Neural progenitor cell (in vitro differentiated cells): ENCODE measurements around the gene PKHD1. TPM values are rescaled to one million over a fixed set of nuclear protein-coding genes. Genes with fewer than 3 reads are reported as not detected.

Experiments used
- DNase-seq: peaks from one replicate; pipeline ENCODE4 v3.0.0-alpha.2; 2016; ENCODE audit warnings: low spot score
- H2AFZ ChIP-seq: fragments of 200-600 bp; sonication (generic); replicated peaks from 2 replicates; pipeline ENCODE4 v1.6.1; 2016; ENCODE audit warnings: antibody characterized with exemption
- H3F3A ChIP-seq: fragments of 200-600 bp; sonication (generic); 2 replicates; pipeline ENCODE4 v1.6.1; 2016; ENCODE audit warnings: antibody characterized with exemption, low read depth
- H3K27ac ChIP-seq: fragments of 200-600 bp; sonication (generic); 2 replicates; pipeline ENCODE4 v1.5.1; 2016; ENCODE audit warnings: mild to moderate bottlenecking
- H3K27me3 ChIP-seq: fragments of 200-600 bp; sonication (generic); 2 replicates; pipeline ENCODE4 v1.6.1; 2016; ENCODE audit warnings: mild to moderate bottlenecking, moderate library complexity
- H3K36me3 ChIP-seq: fragments of 200-600 bp; sonication (generic); 2 replicates; pipeline ENCODE4 v1.5.1; 2016
- H3K4me1 ChIP-seq: fragments of 200-600 bp; sonication (generic); 2 replicates; pipeline ENCODE4 v1.6.1; 2016; ENCODE audit warnings: mixed run types
- H3K4me2 ChIP-seq: fragments of 200-600 bp; sonication (generic); 2 replicates; pipeline ENCODE4 v1.6.1; 2016
- H3K4me3 ChIP-seq: fragments of 200-600 bp; sonication (generic); 2 replicates; pipeline ENCODE4 v1.5.1; 2016
- H3K79me2 ChIP-seq: fragments of 200-600 bp; sonication (generic); 2 replicates; pipeline ENCODE4 v1.6.1; 2016; ENCODE audit warnings: low read depth
- H3K9ac ChIP-seq: fragments of 200-600 bp; sonication (generic); 2 replicates; pipeline ENCODE4 v1.6.1; 2016
- H3K9me3 ChIP-seq: fragments of 200-600 bp; sonication (generic); 2 replicates; pipeline ENCODE4 v1.5.1; 2016; ENCODE audit warnings: low read depth
- H4K20me1 ChIP-seq: fragments of 200-600 bp; sonication (generic); 2 replicates; pipeline ENCODE4 v1.6.1; 2016; ENCODE audit warnings: low read depth
- H3K27ac Mint-ChIP-seq: 3 replicates; pipeline ENCODE4 v1.8.0; 2021; ENCODE audit warnings: mixed read lengths
- H3K27me3 Mint-ChIP-seq: 2 replicates; pipeline ENCODE4 v1.8.0; 2022; ENCODE audit warnings: low read depth, mild to moderate bottlenecking, inconsistent platforms, moderate library complexity, mixed read lengths; ENCODE audit not compliant: insufficient read depth
- H3K36me3 Mint-ChIP-seq: 3 replicates; pipeline ENCODE4 v1.8.0; 2021; ENCODE audit warnings: mixed read lengths
- H3K4me1 Mint-ChIP-seq: 3 replicates; pipeline ENCODE4 v1.8.0; 2021; ENCODE audit warnings: mixed read lengths
- H3K4me3 Mint-ChIP-seq: 3 replicates; pipeline ENCODE4 v1.8.0; 2021; ENCODE audit warnings: mild to moderate bottlenecking, moderate library complexity, mixed read lengths
- H3K9me3 Mint-ChIP-seq: 3 replicates; pipeline ENCODE4 v1.8.0; 2020; ENCODE audit warnings: mixed read lengths
- CTCF ChIP-seq: fragments of 200-600 bp; sonication (generic); IDR thresholded peaks from 2 replicates; pipeline ENCODE4 v1.5.1; 2017; ENCODE audit warnings: antibody characterized with exemption, mild to moderate bottlenecking
- EZH2 ChIP-seq: fragments of 200-600 bp; sonication (generic); IDR thresholded peaks from 2 replicates; pipeline ENCODE4 v1.6.1; 2017; ENCODE audit warnings: antibody characterized with exemption, mild to moderate bottlenecking, moderate library complexity
- EZH2phosphoT487 ChIP-seq: fragments of 200-600 bp; sonication (generic); IDR thresholded peaks from 2 replicates; pipeline ENCODE4 v1.6.1; 2017; ENCODE audit warnings: antibody characterized with exemption
- total RNA-seq: library from RNA; depleted of rRNA; stranded (reverse); fragments of >200 nt; gene quantifications from 2 replicates; pipeline ENCODE4 v1.2.3, GENCODE V29; 2015; ENCODE audit warnings: low replicate concordance

Gene PKHD1
- total RNA-seq, 1 donor from 2014 or later, result 0.04 TPM

GRCh38 chr6:52104979-52105378 lies 17.6 kb upstream of the PKHD1 start:
- no peak overlapping the region for H2AFZ ChIP-seq

GRCh38 chr6:52103623-52104022 lies 16.2 kb upstream of the PKHD1 start:
- Mint-ChIP-seq H3K4me3 (no peak overlapping the region), H3K27ac (no peak overlapping the region), H3K36me3 (no peaks in the 10 kb centered on the region), H3K4me1 (peaks cover 13% of the 10 kb centered on the region), H3K27me3 (peaks cover 4% of the 10 kb centered on the region), H3K9me3 (no peaks in the 10 kb centered on the region)
- H3K79me2 ChIP-seq, result no peaks in the 10 kb centered on the region
- H3K9me3 ChIP-seq, result no peaks in the 10 kb centered on the region
- H3F3A ChIP-seq, result no peaks in the 10 kb centered on the region
- no peak overlapping the region for H3K4me3 ChIP-seq
- DNase-seq, result no peak
- no peak overlapping the region for H3K4me2 ChIP-seq
- H2AFZ ChIP-seq, result no peak overlapping the region
- TF ChIP-seq CTCF (no peak), EZH2 (no peak), EZH2phosphoT487 (no peak)
- H4K20me1 ChIP-seq, result no peaks in the 10 kb centered on the region
- no peak overlapping the region for H3K9ac ChIP-seq
- no peaks in the 10 kb centered on the region for H3K4me1 ChIP-seq
- H3K36me3 ChIP-seq, result no peaks in the 10 kb centered on the region
- no peaks in the 10 kb centered on the region for H3K27me3 ChIP-seq
- H3K27ac ChIP-seq, result no peak overlapping the region

More at GRCh38 chr6:52104979-52105378, 17.6 kb upstream of the PKHD1 start:
- no peak overlapping the region for H3K4me2 ChIP-seq
- no peaks in the 10 kb centered on the region for H3K36me3 ChIP-seq
- H3K79me2 ChIP-seq, result no peaks in the 10 kb centered on the region
- no peak for DNase-seq
- Mint-ChIP-seq H3K9me3 (no peaks in the 10 kb centered on the region), H3K4me3 (no peak overlapping the region), H3K27ac (no peak overlapping the region), H3K36me3 (no peaks in the 10 kb centered on the region), H3K4me1 (peaks cover 13% of the 10 kb centered on the region), H3K27me3 (peaks cover 3% of the 10 kb centered on the region)
- no peaks in the 10 kb centered on the region for H3K9me3 ChIP-seq
- H3F3A ChIP-seq, result no peaks in the 10 kb centered on the region
- no peaks in the 10 kb centered on the region for H4K20me1 ChIP-seq
- TF ChIP-seq EZH2phosphoT487 (no peak), CTCF (no peak)
- no peaks in the 10 kb centered on the region for H3K4me1 ChIP-seq
- no peak overlapping the region for H3K27ac ChIP-seq
- no peaks in the 10 kb centered on the region for H3K27me3 ChIP-seq
- no peak overlapping the region for H3K9ac ChIP-seq
- no peak overlapping the region for H3K4me3 ChIP-seq

- Histone ChIP-seq H3K36me3 (no peaks in the 10 kb centered on the region), H3K9ac (no peak overlapping the region), H3K9me3 (no peaks in the 10 kb centered on the region), H2AFZ (no peak overlapping the region), H3K79me2 (no peaks in the 10 kb centered on the region), H3K4me2 (no peak overlapping the region), H4K20me1 (no peaks in the 10 kb centered on the region), H3F3A (no peaks in the 10 kb centered on the region), H3K27me3 (no peaks in the 10 kb centered on the region), H3K27ac (no peak overlapping the region), H3K4me3 (no peak overlapping the region), H3K4me1 (no peaks in the 10 kb centered on the region)
- no peak overlapping the region for H3K27ac Mint-ChIP-seq
- no peaks in the 10 kb centered on the region for H3K36me3 Mint-ChIP-seq
- TF ChIP-seq EZH2 (no peak), CTCF (no peak), EZH2phosphoT487 (no peak)
- peaks cover 2% of the 10 kb centered on the region for H3K9me3 Mint-ChIP-seq
- H3K27me3 Mint-ChIP-seq, result peaks cover 4% of the 10 kb centered on the region
- H3K4me1 Mint-ChIP-seq, result peaks cover 5% of the 10 kb centered on the region
- DNase-seq, result no peak
- H3K4me3 Mint-ChIP-seq, result no peak overlapping the region
These were observed 15.0 kb upstream of the PKHD1 start for GRCh38 chr6:52102405-52102804.
